Hindlimb muscle (tissue), 1 donor: ENCODE data around the gene NUP214. TPM values are rescaled to one million over a fixed set of nuclear protein-coding genes. Genes with fewer than 3 reads are reported as not detected.
"Not testable (repeated sequence)": the region's sequence is repeated elsewhere in the genome, so short reads cannot be mapped to it uniquely, and the experiment has no call there.

Experiments used
- DNase-seq: peaks from one replicate; pipeline ENCODE4 v3.0.0-alpha.2; 2013
- polyA plus RNA-seq: library from polyadenylated mRNA; unstranded; fragments of 120-200 nt; gene quantifications from one replicate; pipeline ENCODE4 v1.2.1, GENCODE V29; 2013; ENCODE audit not compliant: insufficient read length

NUP214 gene
- polyA plus RNA-seq, 1 donor, result 34.7 TPM

DNA sequence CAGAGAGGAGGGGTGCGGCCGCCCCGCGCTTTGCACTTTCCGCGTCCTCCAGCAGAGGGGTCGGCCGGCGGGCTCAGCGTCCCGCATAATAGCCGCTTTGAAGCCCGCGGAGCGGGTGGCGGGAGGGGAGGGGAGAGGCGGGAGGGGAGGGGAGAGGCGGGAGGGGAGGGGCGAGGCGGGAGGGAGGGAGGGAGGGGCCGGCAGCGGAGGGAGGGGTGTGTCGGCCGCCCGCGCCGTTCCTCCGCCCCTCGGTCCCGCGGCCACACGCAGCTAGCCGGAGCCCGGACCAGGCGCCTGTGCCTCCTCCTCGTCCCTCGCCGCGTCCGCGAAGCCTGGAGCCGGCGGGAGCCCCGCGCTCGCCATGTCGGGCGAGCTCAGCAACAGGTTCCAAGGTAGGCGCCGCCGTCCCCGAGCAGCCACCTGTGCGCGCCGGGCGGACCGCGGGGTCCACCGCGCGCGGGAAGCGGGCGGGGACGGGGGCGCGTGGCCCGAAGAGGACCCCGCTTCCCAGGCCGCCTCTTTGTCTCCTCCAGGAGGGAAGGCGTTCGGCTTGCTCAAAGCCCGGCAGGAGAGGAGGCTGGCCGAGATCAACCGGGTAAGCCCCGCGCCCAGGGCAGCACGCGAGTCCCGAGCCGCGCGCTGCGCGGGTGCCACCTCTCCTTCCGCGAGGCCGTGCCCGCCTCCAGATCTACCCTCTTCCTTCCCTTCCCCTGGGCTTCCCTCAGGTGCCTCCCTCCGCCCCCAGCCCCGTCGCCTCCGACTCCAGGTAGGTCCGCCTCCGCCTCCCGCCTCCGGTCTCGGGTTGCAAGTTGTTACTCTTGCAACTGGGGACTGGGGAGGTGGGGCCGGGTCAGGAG is 28.9 kb upstream of the NUP214 start, which contains the start of gene AIF1L:
Gene AIF1L, plus strand, starts transcription at position 263 of the 857 bp plus-strand sequence. Its CDS starts 99 bp downstream, at position 362.
- peak; percentile 47 for DNase-seq

DNA sequence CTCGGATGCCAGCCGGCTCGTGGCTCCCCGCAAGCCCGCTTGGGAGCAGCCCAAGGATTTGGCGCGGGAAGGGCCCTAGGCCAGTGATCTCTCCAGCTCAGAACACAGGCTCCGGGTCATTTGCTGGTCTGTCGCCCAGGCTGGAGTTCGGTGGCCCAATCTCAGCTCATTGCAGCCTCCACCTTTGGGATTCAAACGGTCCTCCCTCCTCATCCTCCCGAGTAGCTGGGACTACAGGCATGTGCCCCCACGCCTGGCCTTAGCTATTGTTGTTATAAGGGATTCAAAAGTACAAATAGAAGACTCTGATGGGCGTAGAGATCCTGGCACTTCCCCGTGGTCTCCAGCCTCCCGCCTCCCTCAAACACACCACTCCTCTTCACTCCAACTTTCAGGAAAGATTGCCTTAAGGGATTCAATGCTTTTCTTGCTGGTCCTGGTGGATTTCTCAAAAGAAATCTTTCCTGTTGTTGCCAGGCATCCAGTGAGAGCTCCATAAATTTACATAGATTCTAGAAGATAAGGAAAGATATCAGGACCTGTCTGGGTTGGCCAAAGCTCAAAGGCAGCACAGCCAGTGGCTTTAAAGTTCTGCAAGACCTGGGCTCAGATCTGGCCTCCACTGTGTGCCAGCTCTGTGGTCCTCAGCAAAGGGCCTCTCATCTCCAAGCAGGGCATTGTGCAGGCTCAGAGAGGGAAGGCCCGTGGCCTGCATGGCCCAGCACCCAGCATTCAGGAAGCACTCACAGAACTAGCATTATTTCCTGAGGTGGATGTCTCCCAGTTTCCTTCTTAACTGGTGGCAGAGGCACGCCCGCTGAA is 28.0 kb upstream of the NUP214 start:
- no peak for DNase-seq

DNA sequence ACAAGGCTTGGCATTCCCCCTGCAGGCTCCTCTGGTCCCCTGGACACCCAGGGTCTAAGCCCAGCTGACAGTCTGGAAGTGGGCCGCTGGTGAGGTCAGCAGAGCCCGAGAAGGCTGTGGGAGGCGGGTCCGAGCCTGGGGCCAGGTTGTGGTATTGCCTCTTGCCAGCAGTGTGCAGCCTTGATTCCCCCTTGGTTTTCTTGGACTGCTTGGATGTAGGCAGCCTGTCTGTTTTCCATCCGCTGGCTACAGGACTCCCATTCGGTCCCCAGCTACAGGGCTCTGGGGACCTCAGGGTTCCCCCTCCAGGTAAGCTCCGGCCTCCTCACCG is 27.5 kb upstream of the NUP214 start:
- DNase-seq, result no peak

DNA sequence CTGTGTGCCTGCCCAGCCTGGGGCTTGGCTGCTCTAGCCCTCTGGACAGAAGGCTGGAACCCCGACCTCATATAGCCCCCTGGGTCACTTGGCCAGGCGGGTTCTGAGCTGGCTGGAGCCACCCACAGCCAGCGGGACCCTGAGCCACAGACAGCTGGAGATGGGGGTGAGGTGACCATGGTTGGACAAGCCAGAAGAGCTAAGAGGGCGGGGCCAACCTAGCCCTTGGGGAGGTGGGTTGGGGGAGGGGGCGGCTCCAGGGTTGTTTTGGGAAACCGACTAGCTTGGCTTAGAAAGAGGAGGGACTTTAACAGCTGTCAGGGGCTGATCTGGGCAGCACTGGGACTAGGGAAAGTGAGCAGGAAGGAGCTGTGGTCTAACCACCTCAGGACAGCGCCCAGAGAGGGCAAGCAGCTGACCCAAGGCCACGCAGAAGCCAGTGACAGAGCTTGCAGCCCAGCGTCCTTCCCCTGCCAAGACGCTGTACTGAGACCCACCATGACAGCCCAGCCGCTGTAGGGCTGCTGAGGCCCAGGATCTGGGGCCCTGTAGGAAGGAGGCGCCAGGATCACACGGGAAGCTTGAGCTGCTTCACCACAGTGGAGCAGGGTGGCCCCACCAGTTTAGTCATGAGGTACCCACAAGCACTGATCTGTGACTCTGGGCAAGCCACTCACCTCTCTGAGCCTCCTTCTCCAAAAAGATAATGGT is 26.8 kb upstream of the NUP214 start:
- DNase-seq, result no peak

DNA sequence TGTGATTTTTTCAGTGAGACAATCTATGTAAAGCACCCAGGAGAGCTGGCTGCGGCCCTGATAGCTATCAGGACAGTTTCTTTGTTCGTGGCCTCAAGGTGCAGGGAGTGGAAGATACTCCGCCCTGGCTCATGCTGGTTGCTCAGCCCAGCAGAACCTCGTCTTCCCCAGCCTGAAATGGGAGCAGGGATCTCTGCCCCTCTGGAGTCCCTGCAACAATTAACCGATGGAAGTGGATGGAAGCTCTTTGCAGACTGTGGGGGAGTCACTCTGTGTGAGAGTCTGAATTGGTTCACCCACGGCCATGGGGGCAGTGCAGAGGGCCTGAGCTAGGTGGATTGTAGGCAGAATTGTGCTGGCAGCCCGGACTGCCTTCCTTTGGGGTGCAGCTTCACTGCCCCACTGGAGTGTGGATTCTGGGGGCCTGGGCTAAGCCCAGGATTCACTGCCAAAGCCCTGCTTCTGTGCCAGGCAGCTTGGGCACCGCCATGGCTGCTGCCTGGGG is 26.2 kb upstream of the NUP214 start:
- no peak for DNase-seq

DNA sequence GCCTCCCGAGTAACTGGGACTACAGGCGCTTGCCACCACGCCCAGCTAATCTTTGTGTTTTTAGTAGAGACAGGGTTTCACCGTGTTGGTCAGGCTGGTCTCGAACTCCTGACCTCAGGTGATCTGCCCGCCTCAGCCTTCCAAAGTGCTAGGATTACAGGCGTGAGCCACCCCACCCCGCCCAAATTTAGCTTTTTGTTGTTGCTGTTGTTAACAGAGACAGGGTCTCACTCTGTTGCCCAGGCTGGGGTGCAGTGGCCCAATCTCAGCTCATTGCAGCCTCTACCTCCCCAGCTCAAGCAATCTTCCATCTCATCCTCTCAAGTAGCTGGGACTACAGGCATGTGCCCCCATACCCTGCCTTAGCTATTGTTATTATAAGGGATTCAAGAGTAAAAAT is 25.5 kb upstream of the NUP214 start:
- not testable (repeated sequence) for DNase-seq

DNA sequence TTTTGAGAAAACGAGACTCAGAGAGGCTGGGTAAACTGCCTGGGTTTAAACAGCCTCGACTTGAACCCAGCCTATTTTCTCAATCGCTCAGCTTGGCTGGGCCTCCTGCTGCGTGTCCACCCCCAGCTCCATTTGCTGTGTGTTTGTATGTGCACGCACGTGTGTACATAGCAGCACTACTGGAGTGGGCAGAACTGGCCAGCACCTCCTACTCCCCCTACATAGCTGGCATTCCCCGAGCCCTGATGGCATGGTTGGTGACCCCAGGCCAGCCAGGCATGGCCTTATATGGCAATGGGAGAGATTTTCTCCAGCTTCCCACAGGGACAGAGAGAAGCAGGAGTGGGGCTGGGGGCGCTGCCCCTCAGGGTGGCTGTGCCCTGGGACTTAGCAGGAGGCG is 24.9 kb upstream of the NUP214 start:
- DNase-seq, result no peak

DNA sequence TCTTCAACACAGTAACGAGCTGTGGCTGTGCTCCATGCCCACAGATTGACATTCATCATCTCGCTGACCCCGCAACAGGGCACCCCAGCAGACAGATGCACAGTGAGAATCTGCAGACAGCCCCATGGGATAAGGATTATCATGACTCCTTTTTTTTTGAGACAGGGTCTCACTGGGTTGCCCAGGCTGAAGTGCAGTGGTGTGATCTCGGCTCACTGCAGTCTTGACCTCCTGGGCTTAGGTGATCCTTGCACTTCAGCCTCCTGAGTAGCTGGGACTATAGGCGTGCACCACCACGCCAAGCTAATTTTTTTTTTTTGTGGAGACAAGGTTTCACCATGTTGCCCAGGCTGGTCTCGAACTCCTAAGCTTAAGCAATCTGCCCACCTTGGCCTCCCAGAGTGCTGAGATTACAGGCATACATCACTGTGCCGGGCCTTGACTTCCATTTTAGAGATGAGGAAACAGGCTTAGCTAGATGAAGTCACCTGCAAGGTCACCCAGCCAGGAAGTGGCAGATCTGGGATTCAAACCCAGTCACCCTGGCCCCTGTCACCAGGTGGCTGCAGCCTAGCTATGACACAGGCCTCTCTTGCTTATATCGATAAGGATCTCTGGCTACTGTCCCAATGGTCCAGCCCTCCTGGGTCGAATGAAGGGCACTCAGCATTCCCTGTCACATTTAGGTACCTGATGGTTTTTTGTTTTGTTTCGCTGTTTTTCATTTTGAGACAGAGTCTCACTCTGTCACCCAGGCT is 24.0 kb upstream of the NUP214 start:
- DNase-seq, result no peak

DNA sequence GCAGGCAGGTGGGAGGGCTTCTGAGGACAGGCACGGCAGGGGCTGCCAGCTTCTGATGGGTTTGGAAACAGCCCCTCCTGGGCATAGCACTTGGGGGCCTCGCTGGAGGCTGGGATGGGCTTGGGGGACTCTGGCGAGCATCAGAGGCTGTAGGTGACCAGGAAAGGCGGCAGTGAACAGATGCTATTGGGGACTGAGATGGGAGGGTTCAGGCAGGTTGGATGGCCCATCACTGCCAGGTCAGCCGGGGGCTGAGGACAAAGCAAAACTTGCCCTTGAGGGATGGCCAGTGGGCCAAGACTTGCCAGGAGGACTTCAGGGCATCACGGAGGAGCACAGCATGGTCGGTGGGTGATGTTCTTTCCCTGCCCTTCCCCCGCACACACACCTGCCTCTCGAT is 22.4 kb upstream of the NUP214 start:
- DNase-seq, result no peak

DNA sequence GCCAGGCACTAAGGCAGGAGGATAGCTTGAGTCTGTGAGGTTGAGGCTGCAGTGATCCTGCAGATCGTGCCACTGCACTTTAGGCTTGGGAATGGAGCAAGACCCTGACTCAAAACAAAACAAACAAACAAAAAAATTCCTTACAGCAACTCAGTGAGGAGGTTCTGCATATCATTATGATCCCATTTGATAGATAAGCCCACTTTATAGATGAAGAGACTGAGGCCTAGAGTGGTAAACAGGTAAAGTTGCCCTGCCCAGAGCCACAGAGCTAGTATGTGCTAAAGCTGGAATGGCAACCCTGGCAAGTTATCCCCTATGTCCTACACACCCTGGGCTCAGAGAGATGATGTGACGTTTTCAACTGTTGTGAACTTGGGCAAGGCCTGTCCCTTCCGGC is 21.9 kb upstream of the NUP214 start:
- no peak for DNase-seq

DNA sequence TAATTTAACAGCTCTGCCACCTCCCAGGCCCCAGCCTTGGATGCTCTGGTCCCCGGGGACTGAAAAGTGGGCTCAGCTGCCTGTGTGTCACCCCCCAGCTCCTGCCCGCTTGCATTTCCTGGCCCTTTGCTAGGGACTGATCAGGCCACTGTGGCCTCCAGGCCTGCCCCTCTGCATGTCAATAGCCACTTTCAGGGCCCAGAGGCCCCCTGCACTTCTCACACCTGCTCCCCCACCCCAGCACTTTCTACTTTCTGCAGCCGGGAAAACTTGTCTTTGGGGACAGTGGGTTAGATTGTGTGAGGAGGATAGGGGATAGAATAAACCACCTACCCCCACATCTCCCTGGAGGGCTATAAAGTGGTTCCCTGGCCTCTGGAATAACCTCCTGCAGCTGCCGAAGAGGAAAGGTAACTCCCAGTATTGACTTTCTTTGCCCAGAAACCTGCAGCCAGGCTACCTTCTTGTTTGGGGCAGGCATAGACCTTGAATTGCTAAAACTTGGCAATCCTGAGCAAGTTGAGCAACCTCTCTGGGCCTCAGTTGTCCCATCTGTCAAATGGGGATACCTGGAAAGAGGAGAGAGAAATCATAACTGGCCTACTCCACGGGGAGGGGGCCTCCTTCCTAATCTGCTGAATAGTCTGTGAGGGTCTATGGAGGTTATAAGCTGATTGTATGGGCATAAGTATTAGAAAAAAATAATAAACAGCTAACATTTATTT is 21.2 kb upstream of the NUP214 start:
- no peak for DNase-seq

DNA sequence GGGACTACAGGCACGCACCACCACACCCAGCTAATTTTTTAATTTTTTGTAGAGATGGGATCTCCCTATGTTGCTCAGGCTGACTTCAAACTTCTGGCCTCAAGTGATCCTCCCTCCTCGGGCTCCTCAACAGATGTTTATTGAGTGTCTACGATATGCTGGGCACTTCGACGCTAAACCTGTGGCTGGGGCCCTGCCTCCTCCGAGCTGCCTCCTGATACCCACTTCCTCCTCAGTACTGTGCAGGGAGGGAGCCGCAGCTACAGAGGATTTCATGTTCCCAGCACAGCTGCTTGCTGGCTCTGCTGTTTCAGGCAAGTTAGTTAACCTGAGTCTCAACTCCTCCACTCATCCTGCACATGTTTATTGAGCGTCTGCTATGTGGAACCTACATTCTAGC is 19.4 kb upstream of the NUP214 start:
- DNase-seq, result no peak

DNA sequence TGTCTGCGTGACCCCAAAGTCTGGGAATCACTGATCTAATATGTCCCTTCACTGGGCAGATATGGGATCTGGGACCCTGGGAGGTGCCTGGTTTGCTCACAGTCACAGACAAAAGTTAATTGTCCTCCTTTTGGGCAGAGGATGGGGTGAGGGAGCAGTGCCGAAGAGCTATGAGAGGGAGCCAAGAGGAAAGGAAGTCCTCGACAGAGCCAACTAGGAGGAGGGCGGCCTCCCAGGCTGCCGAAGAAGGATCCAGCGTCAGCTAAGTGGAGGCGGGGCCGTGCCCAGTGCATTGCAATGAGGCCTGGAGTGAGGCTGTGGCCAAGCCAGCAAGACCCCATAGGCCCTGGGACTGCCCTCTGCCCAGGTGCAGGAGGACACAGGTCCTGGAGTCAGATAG is 17.6 kb upstream of the NUP214 start:
- no peak for DNase-seq

DNA sequence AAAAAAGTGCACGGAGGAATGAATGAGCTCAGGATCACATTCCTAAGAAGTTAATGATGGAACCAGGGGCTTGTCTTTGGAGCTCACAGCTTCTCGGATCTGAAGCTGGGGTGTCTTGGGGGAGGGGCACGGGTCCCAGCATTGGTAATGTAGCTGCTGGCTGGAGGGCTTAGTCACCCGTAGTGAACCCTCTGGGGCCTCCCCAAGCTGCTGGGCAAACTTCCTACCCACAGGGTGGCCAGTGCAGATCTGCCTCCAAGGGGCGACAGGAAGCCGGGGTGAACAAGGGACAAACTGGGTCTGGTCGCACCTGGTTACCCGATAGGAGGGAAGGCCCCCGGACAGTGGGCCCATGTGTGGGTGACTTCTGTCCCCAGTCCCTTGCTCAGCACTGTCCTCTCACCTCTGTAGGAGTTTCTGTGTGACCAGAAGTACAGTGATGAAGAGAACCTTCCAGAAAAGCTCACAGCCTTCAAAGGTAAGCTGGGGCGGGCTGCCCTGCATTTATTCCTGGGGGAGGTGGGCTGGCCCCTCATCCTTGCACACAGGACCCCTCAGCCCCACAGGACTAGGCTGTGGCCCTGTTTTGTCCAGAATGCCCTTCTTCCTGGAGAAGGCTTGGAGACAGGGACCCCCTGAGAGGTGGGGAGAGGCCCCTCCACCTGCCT is 14.1 kb upstream of the NUP214 start:
- no peak for DNase-seq

DNA sequence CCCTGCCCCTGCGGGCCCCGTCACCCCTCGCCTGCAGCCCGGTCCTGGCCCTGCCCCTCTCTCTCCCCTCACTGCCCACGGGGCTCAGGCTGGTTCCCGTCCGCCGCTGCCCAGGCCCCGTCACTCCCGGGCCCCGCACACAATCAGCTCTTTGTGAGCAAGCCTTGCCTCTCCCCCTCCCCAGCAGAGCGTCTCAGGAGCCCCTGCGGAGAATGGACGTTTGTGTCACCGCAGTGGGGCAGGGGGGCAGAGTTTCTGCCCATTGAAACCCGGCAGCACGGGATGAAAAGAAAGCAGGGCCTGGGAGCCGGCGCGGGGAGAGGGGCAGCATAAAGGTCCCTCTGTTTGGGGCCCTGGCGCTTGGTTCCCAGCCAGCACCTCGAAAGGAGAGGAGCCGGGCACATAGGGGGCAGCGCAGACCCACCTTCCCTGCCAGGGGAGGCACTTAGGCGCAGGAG is 13.5 kb upstream of the NUP214 start:
- no peak for DNase-seq

DNA sequence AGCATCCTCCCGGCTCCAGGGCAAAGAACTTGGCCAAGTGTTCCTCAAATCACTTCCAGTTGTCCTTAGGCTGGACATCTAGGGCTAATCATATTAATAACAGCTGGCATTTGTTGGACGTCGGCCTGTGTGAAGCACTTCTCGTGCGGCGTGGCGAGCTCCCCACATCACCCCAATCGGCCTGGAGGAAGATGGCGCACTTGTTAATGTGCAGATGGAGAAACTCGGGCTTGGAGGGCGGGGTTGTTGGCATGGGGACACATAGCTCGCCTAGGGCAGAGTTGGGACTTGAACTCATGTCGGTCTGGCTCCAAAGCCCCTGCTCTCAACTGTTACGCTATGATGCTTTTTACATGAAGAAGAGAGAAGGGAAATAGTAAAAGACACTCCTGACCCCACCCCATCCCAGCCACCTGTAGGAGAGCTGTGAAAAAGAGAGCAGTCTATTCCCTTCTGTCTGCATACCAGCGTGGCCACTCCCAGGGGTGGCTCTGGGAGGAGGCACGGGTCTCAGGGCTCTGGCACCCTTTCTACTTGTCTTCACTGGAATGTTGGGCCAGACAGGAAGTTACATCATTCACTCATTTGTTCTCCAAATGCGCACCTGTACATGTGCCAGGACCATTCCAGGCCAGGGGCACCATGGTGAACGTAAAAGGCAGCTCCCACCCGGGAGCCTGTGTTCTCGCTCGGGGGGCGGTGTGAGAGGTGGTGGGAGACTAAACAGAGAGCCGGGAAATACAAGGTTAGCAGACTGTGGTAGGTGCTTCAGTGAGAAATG is 12.8 kb upstream of the NUP214 start:
- DNase-seq, result no peak

DNA sequence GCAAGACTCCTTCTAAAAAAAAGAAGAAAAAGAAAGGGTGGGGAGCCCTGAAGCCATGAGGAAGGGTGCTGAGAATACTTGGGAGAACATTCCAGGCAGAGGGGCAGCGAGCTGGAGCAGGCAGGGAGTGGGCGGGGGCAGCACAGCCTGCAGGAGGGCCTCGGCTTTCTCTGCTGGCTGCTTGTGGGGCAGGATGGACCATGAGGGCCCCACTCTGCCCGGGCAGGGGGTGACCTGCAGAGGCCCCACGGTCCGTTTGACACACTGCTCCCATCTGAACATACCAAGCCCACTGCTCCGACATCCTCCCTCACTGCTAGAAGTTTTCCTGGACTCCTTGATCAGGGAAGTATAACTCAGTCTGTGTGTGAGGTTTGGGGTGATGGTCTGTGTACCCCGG is 11.7 kb upstream of the NUP214 start:
- DNase-seq, result no peak

DNA sequence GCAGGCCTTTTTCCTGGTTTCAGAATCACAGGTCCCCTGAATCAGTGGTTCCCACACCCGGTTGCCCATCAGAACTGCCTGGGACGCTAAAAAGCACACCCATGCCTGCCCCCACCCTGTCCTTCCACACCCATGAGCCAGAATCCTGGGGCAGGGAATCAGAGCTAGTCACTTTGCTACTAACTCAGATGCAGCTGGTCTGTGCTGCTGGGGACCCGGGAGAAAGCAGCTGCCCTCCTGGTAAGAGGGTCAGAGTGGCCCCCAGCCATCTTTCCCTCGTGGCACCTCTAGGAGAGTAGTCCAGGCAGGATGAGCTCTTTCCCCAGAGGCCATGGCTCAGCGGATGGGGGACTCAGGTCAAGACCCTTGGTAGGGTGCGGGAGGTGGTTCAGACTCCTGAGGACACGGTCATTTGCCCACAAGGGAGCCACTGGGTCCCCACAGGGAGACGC is 11.3 kb upstream of the NUP214 start:
- DNase-seq, result no peak

DNA sequence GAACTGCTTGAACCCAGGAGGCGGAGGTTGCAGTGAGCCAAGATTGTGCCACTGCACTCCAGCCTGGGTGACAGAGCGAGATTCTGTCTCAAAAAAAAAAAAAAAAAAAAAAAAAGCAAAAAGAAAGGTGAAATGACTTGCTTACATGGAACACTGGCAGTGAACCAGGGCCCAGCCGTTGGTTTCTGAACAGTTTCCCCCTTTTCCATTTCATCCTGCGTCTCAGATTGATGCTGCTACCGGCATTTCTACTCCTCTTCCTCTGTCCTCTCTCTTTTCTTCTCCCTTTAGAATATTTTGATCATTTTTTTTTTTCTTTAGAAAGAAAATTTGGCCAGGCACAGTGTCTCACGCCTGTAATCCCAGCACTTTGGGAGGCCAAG is 10.0 kb upstream of the NUP214 start:
- not testable (repeated sequence) for DNase-seq
